ENCODE data around the gene NSD1. TPM values are rescaled to one million over a fixed set of nuclear protein-coding genes. Genes with fewer than 3 reads are reported as not detected.

The NSD1 gene
- total RNA-seq, 1 donor from 2014 or later: 103 TPM

- intact Hi-C loops (cut with micrococcal nuclease): no loop called here
Measured at GRCh38 chr5:177271113-177271512, 137.5 kb downstream of the NSD1 start.

GRCh38 chr5:177275883-177276282 lies 142.3 kb downstream of the NSD1 start:
- intact Hi-C loops (cut with micrococcal nuclease): no loop called here

- intact Hi-C loops (cut with micrococcal nuclease): no loop called here
Measured at GRCh38 chr5:177276886-177277285, 143.3 kb downstream of the NSD1 start.

- intact Hi-C loops (cut with micrococcal nuclease): no loop called here
Measured at GRCh38 chr5:177288191-177288590, 154.6 kb downstream of the NSD1 start.

- intact Hi-C loops (cut with micrococcal nuclease): no loop called here
Measured at GRCh38 chr5:177290816-177291596, 157.4 kb downstream of the NSD1 start.

- intact Hi-C loops (cut with micrococcal nuclease): no loop called here
Measured at GRCh38 chr5:177291735-177292134, 158.2 kb downstream of the NSD1 start.

- intact Hi-C loops (cut with micrococcal nuclease): no loop called here
Measured at GRCh38 chr5:177293819-177294581, 160.4 kb downstream of the NSD1 start.

- intact Hi-C loops (cut with micrococcal nuclease): no loop called here
Measured at GRCh38 chr5:177294632-177295031, 161.1 kb downstream of the NSD1 start.

- intact Hi-C loops (cut with micrococcal nuclease): no loop called here
Measured at GRCh38 chr5:177295924-177296323, 162.4 kb downstream of the NSD1 start.

GRCh38 chr5:177296581-177296980 lies 163.0 kb downstream of the NSD1 start:
- intact Hi-C loops (cut with micrococcal nuclease): no loop called here

GRCh38 chr5:177297922-177298321 lies 164.3 kb downstream of the NSD1 start:
- intact Hi-C loops (cut with micrococcal nuclease): no loop called here

- intact Hi-C loops (cut with micrococcal nuclease): loop anchor here (5.0 kb wide), 2 partner anchors 187 to 762 kb away; partner anchors contain the start of gene RNF44
Measured at GRCh38 chr5:177299697-177300096, 166.1 kb downstream of the NSD1 start.

GRCh38 chr5:177300236-177300880 lies 166.8 kb downstream of the NSD1 start:
- intact Hi-C loops (cut with micrococcal nuclease): loop anchor here (5.0 kb wide), 2 partner anchors 188 to 763 kb away; partner anchors contain the start of gene RNF44

GRCh38 chr5:177300951-177301350 lies 167.4 kb downstream of the NSD1 start:
- intact Hi-C loops (cut with micrococcal nuclease): loop anchor here (5.0 kb wide), 2 partner anchors 189 to 764 kb away; partner anchors contain the start of gene RNF44

- intact Hi-C loops (cut with micrococcal nuclease): loop anchor here (5.0 kb wide), 2 partner anchors 189 to 764 kb away; partner anchors contain the start of gene RNF44
Measured at GRCh38 chr5:177301503-177302165, 168.1 kb downstream of the NSD1 start.

- intact Hi-C loops (cut with micrococcal nuclease): loop anchor here (1.0 to 5.0 kb wide), 4 partner anchors 10 to 765 kb away; partner anchors contain the start of genes NSD1 and RNF44
Measured at GRCh38 chr5:177302354-177303110, 169.0 kb downstream of the NSD1 start.

GRCh38 chr5:177303121-177303924 lies 169.8 kb downstream of the NSD1 start, which contains the start of the genes PRELID1 and RAB24:
Gene PRELID1, plus strand, starts transcription at chr5:177303799. Its CDS starts 187 bp downstream, at chr5:177303986.
Gene RAB24, minus strand, starts transcription at chr5:177303719. Its CDS starts 431 bp downstream, at chr5:177303288.
- intact Hi-C loops (cut with micrococcal nuclease): loop anchor here (1.0 to 5.0 kb wide), 4 partner anchors 9 to 766 kb away; partner anchors contain the start of genes NSD1 and RNF44

- intact Hi-C loops (cut with micrococcal nuclease): loop anchor here (1.0 to 5.0 kb wide), 4 partner anchors 8 to 767 kb away; partner anchors contain the start of genes NSD1 and RNF44
Measured at GRCh38 chr5:177303925-177304391, 170.4 kb downstream of the NSD1 start.

Data from T-helper 2 cell treated with Interferon-gamma antibody and Interleukin-4, amounts not matched to agents 100 ng/mL and 5 ng/mL, for 36 hours (primary cell).